H1 (cell line): Measurements from ENCODE around the gene PSPC1. TPM values are rescaled to one million over a fixed set of nuclear protein-coding genes. Genes with fewer than 3 reads are reported as not detected.

Source experiments
- CBX5 ChIP-seq: fragments of 300-800, 300-1000 bp; sonication (generic); IDR thresholded peaks from 2 replicates; pipeline ENCODE4 v1.7.1; 2016; ENCODE audit warnings: antibody characterized with exemption, low read length, low read depth
- CHD7 ChIP-seq: fragments of 300-600 bp; sonication (generic); IDR thresholded peaks from 2 replicates; pipeline ENCODE4 v1.7.1; 2012; ENCODE audit warnings: low read length, moderate library complexity, mild to moderate bottlenecking, inconsistent platforms; ENCODE audit not compliant: insufficient replicate concordance
- JUN ChIP-seq: IDR thresholded peaks from 2 replicates; pipeline ENCODE4 v1.6.1; 2011; ENCODE audit warnings: low read depth, mild to moderate bottlenecking, improper control_type of control experiment, low read length
- KDM1A ChIP-seq: fragments of 200-600, 300-600 bp; sonication (generic); IDR thresholded peaks from 2 replicates; pipeline ENCODE4 v1.7.1; 2016; ENCODE audit warnings: mild to moderate bottlenecking, low read length, borderline replicate concordance
- SIX5 ChIP-seq: IDR thresholded peaks from 2 replicates; pipeline ENCODE4 v1.6.1; 2011; ENCODE audit warnings: mild to moderate bottlenecking, low read depth, low read length
- TAF1 ChIP-seq: IDR thresholded peaks from 2 replicates; pipeline ENCODE4 v1.6.1; 2011; ENCODE audit warnings: mild to moderate bottlenecking, low read depth, low read length
- polyA plus RNA-seq, 7 experiments: library from polyadenylated mRNA; depleted of rRNA in 3 of 7; stranded (reverse) in 5 of 7; unstranded in 2 of 7; fragments of >200 nt in 5 of 7; fragments of 200-250 nt in 2 of 7; gene quantifications; 1 replicate in 5 of 7; 2 replicates in 1 of 7; 4 replicates in 1 of 7; pipeline versions ENCODE4 v1.2.1 to v1.2.3, GENCODE V29; 2011 to 2013; ENCODE audit warnings: missing spikeins in 2 of 7, mixed read lengths in 2 of 7
- total RNA-seq: library from RNA; stranded (reverse); fragmentation: NEBNext Ultra II Directional; extraction: Animal tissue kit (Norgen Biotek cat#: 25700); gene quantifications from 2 replicates; pipeline ENCODE4 v1.2.1, GENCODE V29; 2021

Gene PSPC1
- total and polyA plus RNA-seq, 2 of the 8 experiments (the other 6 are each of a cell fraction or from before 2014, with no cell fraction given): 53.4 to 97.4 TPM

- TF ChIP-seq CHD7: no peak
- no peak for TF ChIP-seq CBX5
- no peak for TF ChIP-seq JUN
- no peak for TF ChIP-seq TAF1
- TF ChIP-seq KDM1A: no peak
- no peak for TF ChIP-seq SIX5
Observed at GRCh38 chr13:19763618-19764017, 19.1 kb downstream of the PSPC1 start (continued).
